ENCODE data around the gene HOMER2. TPM values are rescaled to one million over a fixed set of nuclear protein-coding genes. Genes with fewer than 3 reads are reported as not detected.

HOMER2 gene
- total and polyA plus RNA-seq, 9 of the 15 experiments (the other 6 are each of a cell fraction or from before 2014, with no cell fraction given), result 0.13 to 0.47 (median 0.29) TPM; not detected in 1

- TF ChIP-seq ATF1 (CRISPR knock-in tag; IDR thresholded peaks at IDR 0.05), result no peak
- TF ChIP-seq ATF1 (tag; IDR thresholded peaks at IDR 0.05), result peak; percentile 81
- TF ChIP-seq POLR2AphosphoS5 (IDR thresholded peaks at IDR 0.05; ENCODE audit: control insufficient read depth, insufficient read depth, low read depth, low read length), result peak; percentile 85
- no peak for TF ChIP-seq ZFPM2 (CRISPR knock-in tag; IDR thresholded peaks at IDR 0.05)
- TF ChIP-seq MGA (IDR thresholded peaks at IDR 0.05), result peak; percentile 47
- peak; percentile 93 for TF ChIP-seq CEBPB (tag; IDR thresholded peaks at IDR 0.05)
- TF ChIP-seq TARDBP (IDR thresholded peaks at IDR 0.05), result peak; percentile 95
- TF ChIP-seq ARID4B (CRISPR knock-in tag; IDR thresholded peaks at IDR 0.05), result peak; percentile 66
- TF ChIP-seq GTF2E2 (tag; IDR thresholded peaks at IDR 0.05), result peak; percentile 73; the same call in 1 of the 2 replicates
- TF ChIP-seq SMAD1 (IDR thresholded peaks at IDR 0.05; ENCODE audit: low read depth, low read length, partially characterized antibody), result peak; percentile 43
- peak; percentile 40; the same call in 1 of the 2 replicates for TF ChIP-seq NFIC (IDR thresholded peaks at IDR 0.05)
- TF ChIP-seq ZNF707 (CRISPR knock-in tag; conservative IDR thresholded peaks at IDR 0.05), result no peak
Observed at GRCh38 chr15:82809308-82810060, 143.0 kb downstream of the HOMER2 start, which contains the start of gene WHAMM (continued).

Measured in K562 (cell line).